GM23338 (cell line): ENCODE measurements around the gene TMEM8B. TPM values are rescaled to one million over a fixed set of nuclear protein-coding genes. Genes with fewer than 3 reads are reported as not detected.

Experiments
- ATAC-seq: fragments of 200-7000 bp; cut with Tn5 transposase; 3 replicates; pipeline ENCODE4 v1.9.1; 2020
- DNase-seq: peaks from one replicate; pipeline ENCODE4 v3.0.0-alpha.2; 2015; ENCODE audit warnings: low spot score
- H2AFZ ChIP-seq: fragments of 200-600 bp; sonication (generic); 2 replicates; pipeline ENCODE4 v1.8.0; 2016; ENCODE audit warnings: antibody characterized with exemption, mild to moderate bottlenecking, moderate library complexity
- H3F3A ChIP-seq: fragments of 200-600 bp; sonication (generic); replicated peaks from 2 replicates; pipeline ENCODE4 v1.8.0; 2017; ENCODE audit warnings: antibody characterized with exemption, mixed run types, low read depth
- H3K27ac ChIP-seq: fragments of 200-600 bp; sonication (generic); 2 replicates; pipeline ENCODE4 v1.6.1; 2016; ENCODE audit warnings: low read depth
- H3K27me3 ChIP-seq: fragments of 200-600 bp; sonication (generic); 2 replicates; pipeline ENCODE4 v1.8.0; 2016; ENCODE audit warnings: mild to moderate bottlenecking, mixed run types, moderate library complexity; ENCODE audit not compliant: insufficient read depth
- H3K36me3 ChIP-seq: fragments of 200-600 bp; sonication (generic); 2 replicates; pipeline ENCODE4 v1.8.0; 2016; ENCODE audit warnings: mild to moderate bottlenecking; ENCODE audit not compliant: insufficient read depth
- H3K4me1 ChIP-seq: fragments of 200-600 bp; sonication (generic); 2 replicates; pipeline ENCODE4 v1.8.0; 2016; ENCODE audit warnings: mild to moderate bottlenecking, moderate library complexity; ENCODE audit not compliant: insufficient read depth
- H3K4me2 ChIP-seq: fragments of 200-600 bp; sonication (generic); 2 replicates; pipeline ENCODE4 v1.7.1; 2017; ENCODE audit warnings: mixed run types
- H3K4me3 ChIP-seq: fragments of 200-600 bp; sonication (generic); 2 replicates; pipeline ENCODE4 v1.6.1; 2016; ENCODE audit warnings: mixed run types
- H3K79me2 ChIP-seq: fragments of 200-600 bp; sonication (generic); replicated peaks from 2 replicates; pipeline ENCODE4 v1.8.0; 2017; ENCODE audit warnings: mild to moderate bottlenecking; ENCODE audit not compliant: insufficient read depth
- H3K9me2 ChIP-seq: fragments of 200-600 bp; sonication (generic); 2 replicates; pipeline ENCODE4 v1.8.0; 2017; ENCODE audit not compliant: insufficient read depth
- H4K20me1 ChIP-seq: fragments of 200-600 bp; sonication (generic); replicated peaks from 2 replicates; pipeline ENCODE4 v1.8.0; 2017; ENCODE audit warnings: mild to moderate bottlenecking; ENCODE audit not compliant: insufficient read depth
- H3K27ac Mint-ChIP-seq: 2 replicates; pipeline ENCODE4 v1.8.0; 2020; ENCODE audit warnings: inconsistent platforms, mild to moderate bottlenecking, moderate library complexity, mixed read lengths
- H3K27me3 Mint-ChIP-seq: 3 replicates; pipeline ENCODE4 v1.8.0; 2022; ENCODE audit warnings: low read depth, mild to moderate bottlenecking, moderate library complexity, mixed read lengths, inconsistent platforms; ENCODE audit not compliant: insufficient read depth, poor library complexity
- H3K36me3 Mint-ChIP-seq: 3 replicates; pipeline ENCODE4 v1.8.0; 2021; ENCODE audit warnings: low read depth, mild to moderate bottlenecking, inconsistent platforms, moderate library complexity, mixed read lengths
- H3K4me1 Mint-ChIP-seq: 3 replicates; pipeline ENCODE4 v1.8.0; 2020; ENCODE audit warnings: mild to moderate bottlenecking, inconsistent platforms, mixed read lengths
- H3K4me3 Mint-ChIP-seq: 3 replicates; pipeline ENCODE4 v1.8.0; 2021; ENCODE audit warnings: moderate library complexity, mild to moderate bottlenecking, inconsistent platforms, mixed read lengths
- H3K9me3 Mint-ChIP-seq: 3 replicates; pipeline ENCODE4 v1.8.0; 2020; ENCODE audit warnings: moderate library complexity, mild to moderate bottlenecking, inconsistent platforms, mixed read lengths
- CREB1 ChIP-seq: fragments of 250-450 bp; sonication (Bioruptor Pico); IDR thresholded peaks from 2 replicates; pipeline ENCODE4 v1.5.0; 2020; ENCODE audit warnings: low read depth, mild to moderate bottlenecking, moderate library complexity
- EZH2 ChIP-seq: fragments of 200-600 bp; sonication (generic); IDR thresholded peaks from one replicate; pipeline ENCODE4 v1.8.0; 2017; ENCODE audit warnings: antibody characterized with exemption, mild to moderate bottlenecking, low read depth; ENCODE audit not compliant: unreplicated experiment
- EZH2phosphoT487 ChIP-seq: fragments of 200-600 bp; sonication (generic); IDR thresholded peaks from one replicate; pipeline ENCODE4 v1.8.1; 2018; ENCODE audit warnings: antibody characterized with exemption; ENCODE audit not compliant: unreplicated experiment
- JUNB ChIP-seq: IDR thresholded peaks from one replicate; pipeline ENCODE4 v1.6.1; 2016; ENCODE audit warnings: antibody characterized with exemption; ENCODE audit not compliant: unreplicated experiment
- NANOG ChIP-seq: IDR thresholded peaks from 2 replicates; pipeline ENCODE4 v1.6.1; 2016; ENCODE audit warnings: antibody characterized with exemption, borderline replicate concordance
- STAT1 ChIP-seq: IDR thresholded peaks from one replicate; pipeline ENCODE4 v1.6.1; 2016; ENCODE audit warnings: antibody characterized with exemption; ENCODE audit not compliant: unreplicated experiment
- polyA plus RNA-seq: library from polyadenylated mRNA; unstranded; fragments of >200 nt; fragmentation: Nextera tagmentation; extraction: Ambion mirVana; gene quantifications from 2 replicates; pipeline ENCODE4 v1.2.1, GENCODE V29; 2016
- total RNA-seq: library from RNA; depleted of rRNA; stranded (reverse); fragments of >200 nt; shearing (Covaris generic); gene quantifications from 2 replicates; pipeline ENCODE4 v1.2.3, GENCODE V29; 2014
- TF ChIP-seq, protein P1 (sequence below): IDR thresholded peaks from 2 replicates; pipeline ENCODE4 v1.6.1; 2016; ENCODE audit warnings: antibody characterized with exemption
- TF ChIP-seq, protein P2 (sequence below), 2 experiments: fragments of 200-600 bp in 1 of 2; sonication (generic) in 1 of 2; conservative IDR thresholded peaks; 2 replicates each; pipeline versions ENCODE4 v1.5.1 to v1.6.1; 2016 to 2017; ENCODE audit warnings: antibody characterized with exemption in 2 of 2, low read depth in 2 of 2, mild to moderate bottlenecking in 2 of 2, moderate library complexity in 1 of 2
- TF ChIP-seq, protein P3 (sequence below): fragments of 250-450 bp; sonication (Bioruptor Pico); IDR thresholded peaks from 2 replicates; pipeline ENCODE4 v1.5.0; 2020; ENCODE audit warnings: mild to moderate bottlenecking, moderate library complexity

Gene TMEM8B
- total and polyA plus RNA-seq, 2 experiments from 2014 or later: 4.2 to 5.5 TPM

DNA sequence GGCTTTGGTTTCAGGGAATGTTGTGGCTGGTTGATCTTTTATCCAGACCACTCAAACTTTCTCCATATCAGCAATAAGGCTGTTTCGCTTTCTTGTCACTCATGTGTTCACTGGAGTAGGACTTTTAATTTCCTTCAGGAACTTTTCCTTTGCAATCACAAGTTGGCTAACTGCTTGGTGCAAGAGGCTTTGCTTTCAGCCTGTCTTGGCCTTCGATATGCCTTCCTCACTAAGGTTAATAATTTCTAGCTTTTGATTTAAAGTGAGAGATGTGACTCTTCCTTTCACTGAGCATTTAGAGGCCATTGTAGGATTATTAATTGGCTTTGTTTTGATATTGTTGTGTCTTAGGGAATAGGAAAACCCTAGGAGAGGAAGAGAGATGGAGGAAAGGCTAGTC, 70.0 kb downstream of the TMEM8B start:
- Histone ChIP-seq H4K20me1 (no peaks in the 10 kb centered on the region), H3K4me3 (no peak overlapping the region), H3K27me3 (no peaks in the 10 kb centered on the region), H3K36me3 (no peaks in the 10 kb centered on the region), H2AFZ (no peak overlapping the region), H3F3A (no peaks in the 10 kb centered on the region), H3K4me2 (no peak overlapping the region), H3K27ac (no peak overlapping the region), H3K79me2 (no peaks in the 10 kb centered on the region), H3K4me1 (no peaks in the 10 kb centered on the region), H3K9me2 (no peaks in the 10 kb centered on the region)
- DNase-seq (no peak), ATAC-seq (no peak)
- TF ChIP-seq, protein P1, sequence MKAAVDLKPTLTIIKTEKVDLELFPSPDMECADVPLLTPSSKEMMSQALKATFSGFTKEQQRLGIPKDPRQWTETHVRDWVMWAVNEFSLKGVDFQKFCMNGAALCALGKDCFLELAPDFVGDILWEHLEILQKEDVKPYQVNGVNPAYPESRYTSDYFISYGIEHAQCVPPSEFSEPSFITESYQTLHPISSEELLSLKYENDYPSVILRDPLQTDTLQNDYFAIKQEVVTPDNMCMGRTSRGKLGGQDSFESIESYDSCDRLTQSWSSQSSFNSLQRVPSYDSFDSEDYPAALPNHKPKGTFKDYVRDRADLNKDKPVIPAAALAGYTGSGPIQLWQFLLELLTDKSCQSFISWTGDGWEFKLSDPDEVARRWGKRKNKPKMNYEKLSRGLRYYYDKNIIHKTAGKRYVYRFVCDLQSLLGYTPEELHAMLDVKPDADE: no peak
- TF ChIP-seq STAT1: no peak
- TF ChIP-seq CREB1 (CRISPR knock-in tag): no peak
- no peak for TF ChIP-seq EZH2
- TF ChIP-seq NANOG: no peak
- TF ChIP-seq EZH2phosphoT487: no peak
- no peak for TF ChIP-seq JUNB
- no peak overlapping the region for H3K4me3 Mint-ChIP-seq
- H3K27me3 Mint-ChIP-seq: peaks cover 2% of the 10 kb centered on the region
- no peaks in the 10 kb centered on the region for H3K36me3 Mint-ChIP-seq
- H3K9me3 Mint-ChIP-seq: no peaks in the 10 kb centered on the region
- peaks cover 2% of the 10 kb centered on the region; the same call in 1 of the 3 replicates for H3K4me1 Mint-ChIP-seq
- H3K27ac Mint-ChIP-seq: no peak overlapping the region

DNA sequence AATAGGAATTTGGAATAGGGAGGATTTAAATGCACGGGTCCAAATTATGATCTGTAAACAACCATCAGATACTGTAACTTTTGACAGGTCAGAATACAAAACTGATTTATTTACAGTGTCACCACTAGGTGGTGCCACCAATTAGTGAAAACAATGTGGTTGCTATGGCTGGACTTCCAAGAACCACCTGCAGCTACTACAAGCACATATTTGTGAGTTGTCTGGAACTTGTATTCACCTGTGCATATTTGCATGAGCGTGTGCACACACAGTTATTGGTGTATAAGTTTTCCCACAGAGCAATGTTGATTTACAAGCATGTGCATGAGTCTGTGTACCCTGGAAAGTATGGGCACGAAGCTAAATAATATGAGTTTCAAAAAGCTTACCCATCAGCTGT, 74.0 kb downstream of the TMEM8B start:
- no peaks in the 10 kb centered on the region for H3K27me3 ChIP-seq
- Mint-ChIP-seq H3K27ac (no peak overlapping the region), H3K4me1 (peaks cover 30% of the 10 kb centered on the region), H3K27me3 (peaks cover 9% of the 10 kb centered on the region), H3K36me3 (no peaks in the 10 kb centered on the region), H3K4me3 (no peak overlapping the region), H3K9me3 (no peaks in the 10 kb centered on the region)
- TF ChIP-seq, protein P2, sequence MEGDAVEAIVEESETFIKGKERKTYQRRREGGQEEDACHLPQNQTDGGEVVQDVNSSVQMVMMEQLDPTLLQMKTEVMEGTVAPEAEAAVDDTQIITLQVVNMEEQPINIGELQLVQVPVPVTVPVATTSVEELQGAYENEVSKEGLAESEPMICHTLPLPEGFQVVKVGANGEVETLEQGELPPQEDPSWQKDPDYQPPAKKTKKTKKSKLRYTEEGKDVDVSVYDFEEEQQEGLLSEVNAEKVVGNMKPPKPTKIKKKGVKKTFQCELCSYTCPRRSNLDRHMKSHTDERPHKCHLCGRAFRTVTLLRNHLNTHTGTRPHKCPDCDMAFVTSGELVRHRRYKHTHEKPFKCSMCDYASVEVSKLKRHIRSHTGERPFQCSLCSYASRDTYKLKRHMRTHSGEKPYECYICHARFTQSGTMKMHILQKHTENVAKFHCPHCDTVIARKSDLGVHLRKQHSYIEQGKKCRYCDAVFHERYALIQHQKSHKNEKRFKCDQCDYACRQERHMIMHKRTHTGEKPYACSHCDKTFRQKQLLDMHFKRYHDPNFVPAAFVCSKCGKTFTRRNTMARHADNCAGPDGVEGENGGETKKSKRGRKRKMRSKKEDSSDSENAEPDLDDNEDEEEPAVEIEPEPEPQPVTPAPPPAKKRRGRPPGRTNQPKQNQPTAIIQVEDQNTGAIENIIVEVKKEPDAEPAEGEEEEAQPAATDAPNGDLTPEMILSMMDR (conservative IDR thresholded peaks at IDR 0.05; ENCODE audit: low read depth in 2 of 2): peak; percentile 77 to 91
- TF ChIP-seq, protein P3, sequence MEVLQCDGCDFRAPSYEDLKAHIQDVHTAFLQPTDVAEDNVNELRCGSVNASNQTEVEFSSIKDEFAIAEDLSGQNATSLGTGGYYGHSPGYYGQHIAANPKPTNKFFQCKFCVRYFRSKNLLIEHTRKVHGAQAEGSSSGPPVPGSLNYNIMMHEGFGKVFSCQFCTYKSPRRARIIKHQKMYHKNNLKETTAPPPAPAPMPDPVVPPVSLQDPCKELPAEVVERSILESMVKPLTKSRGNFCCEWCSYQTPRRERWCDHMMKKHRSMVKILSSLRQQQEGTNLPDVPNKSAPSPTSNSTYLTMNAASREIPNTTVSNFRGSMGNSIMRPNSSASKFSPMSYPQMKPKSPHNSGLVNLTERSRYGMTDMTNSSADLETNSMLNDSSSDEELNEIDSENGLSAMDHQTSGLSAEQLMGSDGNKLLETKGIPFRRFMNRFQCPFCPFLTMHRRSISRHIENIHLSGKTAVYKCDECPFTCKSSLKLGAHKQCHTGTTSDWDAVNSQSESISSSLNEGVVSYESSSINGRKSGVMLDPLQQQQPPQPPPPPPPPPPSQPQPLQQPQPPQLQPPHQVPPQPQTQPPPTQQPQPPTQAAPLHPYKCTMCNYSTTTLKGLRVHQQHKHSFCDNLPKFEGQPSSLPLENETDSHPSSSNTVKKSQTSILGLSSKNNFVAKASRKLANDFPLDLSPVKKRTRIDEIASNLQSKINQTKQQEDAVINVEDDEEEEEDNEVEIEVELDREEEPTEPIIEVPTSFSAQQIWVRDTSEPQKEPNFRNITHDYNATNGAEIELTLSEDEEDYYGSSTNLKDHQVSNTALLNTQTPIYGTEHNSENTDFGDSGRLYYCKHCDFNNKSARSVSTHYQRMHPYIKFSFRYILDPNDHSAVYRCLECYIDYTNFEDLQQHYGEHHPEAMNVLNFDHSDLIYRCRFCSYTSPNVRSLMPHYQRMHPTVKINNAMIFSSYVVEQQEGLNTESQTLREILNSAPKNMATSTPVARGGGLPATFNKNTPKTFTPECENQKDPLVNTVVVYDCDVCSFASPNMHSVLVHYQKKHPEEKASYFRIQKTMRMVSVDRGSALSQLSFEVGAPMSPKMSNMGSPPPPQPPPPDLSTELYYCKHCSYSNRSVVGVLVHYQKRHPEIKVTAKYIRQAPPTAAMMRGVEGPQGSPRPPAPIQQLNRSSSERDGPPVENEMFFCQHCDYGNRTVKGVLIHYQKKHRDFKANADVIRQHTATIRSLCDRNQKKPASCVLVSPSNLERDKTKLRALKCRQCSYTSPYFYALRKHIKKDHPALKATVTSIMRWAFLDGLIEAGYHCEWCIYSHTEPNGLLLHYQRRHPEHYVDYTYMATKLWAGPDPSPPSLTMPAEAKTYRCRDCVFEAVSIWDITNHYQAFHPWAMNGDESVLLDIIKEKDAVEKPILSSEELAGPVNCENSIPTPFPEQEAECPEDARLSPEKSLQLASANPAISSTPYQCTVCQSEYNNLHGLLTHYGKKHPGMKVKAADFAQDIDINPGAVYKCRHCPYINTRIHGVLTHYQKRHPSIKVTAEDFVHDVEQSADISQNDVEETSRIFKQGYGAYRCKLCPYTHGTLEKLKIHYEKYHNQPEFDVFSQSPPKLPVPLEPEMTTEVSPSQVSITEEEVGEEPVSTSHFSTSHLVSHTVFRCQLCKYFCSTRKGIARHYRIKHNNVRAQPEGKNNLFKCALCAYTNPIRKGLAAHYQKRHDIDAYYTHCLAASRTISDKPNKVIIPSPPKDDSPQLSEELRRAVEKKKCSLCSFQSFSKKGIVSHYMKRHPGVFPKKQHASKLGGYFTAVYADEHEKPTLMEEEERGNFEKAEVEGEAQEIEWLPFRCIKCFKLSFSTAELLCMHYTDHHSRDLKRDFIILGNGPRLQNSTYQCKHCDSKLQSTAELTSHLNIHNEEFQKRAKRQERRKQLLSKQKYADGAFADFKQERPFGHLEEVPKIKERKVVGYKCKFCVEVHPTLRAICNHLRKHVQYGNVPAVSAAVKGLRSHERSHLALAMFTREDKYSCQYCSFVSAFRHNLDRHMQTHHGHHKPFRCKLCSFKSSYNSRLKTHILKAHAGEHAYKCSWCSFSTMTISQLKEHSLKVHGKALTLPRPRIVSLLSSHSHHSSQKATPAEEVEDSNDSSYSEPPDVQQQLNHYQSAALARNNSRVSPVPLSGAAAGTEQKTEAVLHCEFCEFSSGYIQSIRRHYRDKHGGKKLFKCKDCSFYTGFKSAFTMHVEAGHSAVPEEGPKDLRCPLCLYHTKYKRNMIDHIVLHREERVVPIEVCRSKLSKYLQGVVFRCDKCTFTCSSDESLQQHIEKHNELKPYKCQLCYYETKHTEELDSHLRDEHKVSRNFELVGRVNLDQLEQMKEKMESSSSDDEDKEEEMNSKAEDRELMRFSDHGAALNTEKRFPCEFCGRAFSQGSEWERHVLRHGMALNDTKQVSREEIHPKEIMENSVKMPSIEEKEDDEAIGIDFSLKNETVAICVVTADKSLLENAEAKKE: no peak
- no peak overlapping the region for H2AFZ ChIP-seq
- peaks cover 8% of the 10 kb centered on the region for H3K4me1 ChIP-seq
- no peaks in the 10 kb centered on the region for H4K20me1 ChIP-seq
- DNase-seq (peak; percentile 77), ATAC-seq (peak; percentile 12; the same call in 1 of the 3 replicates)
- H3K4me3 ChIP-seq: no peak overlapping the region
- H3F3A ChIP-seq: no peaks in the 10 kb centered on the region
- H3K79me2 ChIP-seq: no peaks in the 10 kb centered on the region
- H3K27ac ChIP-seq: no peak overlapping the region
- no peaks in the 10 kb centered on the region for H3K36me3 ChIP-seq
- no peaks in the 10 kb centered on the region for H3K9me2 ChIP-seq
- no peak overlapping the region for H3K4me2 ChIP-seq
